KMS-11 (cell line): ENCODE results near the gene NXPE3.

Experiments
- H2AFZ ChIP-seq: fragments of 200-600 bp; sonication (generic); 2 replicates; pipeline ENCODE4 v1.6.1; 2016; ENCODE audit warnings: antibody characterized with exemption, mixed run types, low read depth
- H3K27ac ChIP-seq: fragments of 200-600 bp; sonication (generic); 2 replicates; pipeline ENCODE4 v1.6.1; 2016; ENCODE audit warnings: mild to moderate bottlenecking, mixed run types
- H3K27me3 ChIP-seq: fragments of 200-600 bp; sonication (generic); 2 replicates; pipeline ENCODE4 v1.6.1; 2017; ENCODE audit warnings: mild to moderate bottlenecking, low read depth, mixed run types, moderate library complexity; ENCODE audit not compliant: insufficient read depth
- H3K36me3 ChIP-seq: fragments of 200-600 bp; sonication (generic); 2 replicates; pipeline ENCODE4 v1.6.1; 2017; ENCODE audit warnings: mild to moderate bottlenecking, mixed run types; ENCODE audit not compliant: insufficient read depth
- H3K4me1 ChIP-seq: fragments of 200-600 bp; sonication (generic); 2 replicates; pipeline ENCODE4 v1.6.1; 2016; ENCODE audit warnings: mild to moderate bottlenecking, low read depth, mixed run types; ENCODE audit not compliant: poor library complexity, severe bottlenecking
- H3K4me2 ChIP-seq: fragments of 200-600 bp; sonication (generic); 2 replicates; pipeline ENCODE4 v1.7.0; 2016; ENCODE audit warnings: mild to moderate bottlenecking, mixed run types
- H3K4me3 ChIP-seq: fragments of 200-600 bp; sonication (generic); IDR thresholded peaks from 2 replicates; pipeline ENCODE4 v1.6.1; 2017; ENCODE audit warnings: low read depth, low read length, mixed read lengths; ENCODE audit not compliant: insufficient read depth
- H3K79me2 ChIP-seq: fragments of 200-600 bp; sonication (generic); 2 replicates; pipeline ENCODE4 v1.6.1; 2016; ENCODE audit warnings: low read depth, mixed run types; ENCODE audit not compliant: insufficient read depth
- H3K9ac ChIP-seq: fragments of 200-600 bp; sonication (generic); 2 replicates; pipeline ENCODE4 v1.6.1; 2016; ENCODE audit warnings: mild to moderate bottlenecking, mixed run types
- H4K20me1 ChIP-seq: fragments of 200-600 bp; sonication (generic); 2 replicates; pipeline ENCODE4 v1.6.1; 2016; ENCODE audit warnings: mild to moderate bottlenecking, mixed run types; ENCODE audit not compliant: insufficient read depth
- CTCF ChIP-seq: fragments of 200-600 bp; sonication (generic); conservative IDR thresholded peaks from 2 replicates; pipeline ENCODE4 v1.6.1; 2017; ENCODE audit warnings: low read depth, mild to moderate bottlenecking, antibody characterized with exemption, low read length, moderate library complexity, mixed read lengths

NXPE3 gene

GRCh38 chr3:101803939-101804338 lies 24.9 kb downstream of the NXPE3 start:
- Histone ChIP-seq H3K9ac (no peak overlapping the region), H3K27me3 (no peaks in the 10 kb centered on the region), H3K4me1 (peaks cover 45% of the 10 kb centered on the region), H4K20me1 (no peaks in the 10 kb centered on the region), H2AFZ (no peak overlapping the region), H3K4me2 (no peak overlapping the region), H3K36me3 (no peaks in the 10 kb centered on the region), H3K27ac (no peak overlapping the region), H3K79me2 (no peaks in the 10 kb centered on the region), H3K4me3 (no peak overlapping the region)
- no peak for TF ChIP-seq CTCF

- Histone ChIP-seq H3K27me3 (no peaks in the 10 kb centered on the region), H3K4me1 (peaks cover 65% of the 10 kb centered on the region), H2AFZ (no peak overlapping the region), H3K4me2 (no peak overlapping the region), H3K79me2 (no peaks in the 10 kb centered on the region), H4K20me1 (no peaks in the 10 kb centered on the region), H3K4me3 (no peak overlapping the region), H3K36me3 (no peaks in the 10 kb centered on the region), H3K27ac (no peak overlapping the region), H3K9ac (no peak overlapping the region)
- TF ChIP-seq CTCF: no peak
Observed at GRCh38 chr3:101806491-101806890, 27.5 kb downstream of the NXPE3 start.

GRCh38 chr3:101807888-101808287 lies 28.9 kb downstream of the NXPE3 start:
- no peaks in the 10 kb centered on the region for H4K20me1 ChIP-seq
- H3K79me2 ChIP-seq: no peaks in the 10 kb centered on the region
- peak overlapping the region; percentile 69 for H3K27ac ChIP-seq
- no peaks in the 10 kb centered on the region for H3K36me3 ChIP-seq
- peak overlapping the region; percentile 77 for H3K4me2 ChIP-seq
- H3K27me3 ChIP-seq: no peaks in the 10 kb centered on the region
- H3K9ac ChIP-seq: peak overlapping the region; percentile 25; the same call in 1 of the 2 replicates
- H2AFZ ChIP-seq: no peak overlapping the region
- peaks cover 68% of the 10 kb centered on the region for H3K4me1 ChIP-seq
- H3K4me3 ChIP-seq: no peak overlapping the region
- no peak for TF ChIP-seq CTCF

- Histone ChIP-seq H3K27ac (no peak overlapping the region; the same call in 1 of the 2 replicates), H3K4me2 (peak overlapping the region; percentile 25), H3K4me3 (no peak overlapping the region), H3K27me3 (no peaks in the 10 kb centered on the region), H4K20me1 (no peaks in the 10 kb centered on the region), H3K79me2 (no peaks in the 10 kb centered on the region), H3K9ac (no peak overlapping the region), H2AFZ (no peak overlapping the region), H3K36me3 (no peaks in the 10 kb centered on the region), H3K4me1 (peaks cover 59% of the 10 kb centered on the region)
- TF ChIP-seq CTCF: peak; percentile 84
Observed at GRCh38 chr3:101809178-101810021, 30.4 kb downstream of the NXPE3 start.
